ENCODE measurements around the gene SLITRK4. TPM values are rescaled to one million over a fixed set of nuclear protein-coding genes. Genes with fewer than 3 reads are reported as not detected.

Gene SLITRK4
- total RNA-seq, 4 donors from 2014 or later = 1.3 to 6.9 (median 2.4) TPM

DNA sequence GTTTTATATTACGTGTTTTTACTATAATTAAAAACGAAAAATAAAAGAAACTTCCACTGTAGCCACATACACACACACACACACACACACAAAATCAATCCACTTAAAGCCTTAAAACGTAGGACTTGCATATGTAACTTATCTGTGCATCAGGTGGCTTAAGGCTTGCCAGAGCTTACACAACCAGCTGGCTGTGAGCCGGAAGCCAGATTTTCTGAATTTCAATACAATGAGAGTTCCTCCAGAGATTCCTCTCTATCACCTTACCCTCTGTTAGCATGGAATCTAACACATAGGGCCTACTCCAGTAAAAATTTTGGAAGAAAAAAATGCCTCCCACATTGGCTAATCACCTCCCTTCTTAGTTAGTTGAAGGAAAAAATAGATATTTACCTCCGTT is 27.9 kb upstream of the SLITRK4 start:
- no peak for DNase-seq (ENCODE audit: low spot score in 2 of 2)
- Histone ChIP-seq H3K4me1 (no peaks in the 10 kb centered on the region), H3K36me3 (no peaks in the 10 kb centered on the region), H3K27me3 (no peaks in the 10 kb centered on the region), H3K9me3 (no peaks in the 10 kb centered on the region), H3K4me3 (no peak overlapping the region), H3K27ac (no peak overlapping the region)
- WGBS, 2 donors = 61 to 74% methylated on average over 5 of the region's 5 CpGs
- TF ChIP-seq, protein P1, sequence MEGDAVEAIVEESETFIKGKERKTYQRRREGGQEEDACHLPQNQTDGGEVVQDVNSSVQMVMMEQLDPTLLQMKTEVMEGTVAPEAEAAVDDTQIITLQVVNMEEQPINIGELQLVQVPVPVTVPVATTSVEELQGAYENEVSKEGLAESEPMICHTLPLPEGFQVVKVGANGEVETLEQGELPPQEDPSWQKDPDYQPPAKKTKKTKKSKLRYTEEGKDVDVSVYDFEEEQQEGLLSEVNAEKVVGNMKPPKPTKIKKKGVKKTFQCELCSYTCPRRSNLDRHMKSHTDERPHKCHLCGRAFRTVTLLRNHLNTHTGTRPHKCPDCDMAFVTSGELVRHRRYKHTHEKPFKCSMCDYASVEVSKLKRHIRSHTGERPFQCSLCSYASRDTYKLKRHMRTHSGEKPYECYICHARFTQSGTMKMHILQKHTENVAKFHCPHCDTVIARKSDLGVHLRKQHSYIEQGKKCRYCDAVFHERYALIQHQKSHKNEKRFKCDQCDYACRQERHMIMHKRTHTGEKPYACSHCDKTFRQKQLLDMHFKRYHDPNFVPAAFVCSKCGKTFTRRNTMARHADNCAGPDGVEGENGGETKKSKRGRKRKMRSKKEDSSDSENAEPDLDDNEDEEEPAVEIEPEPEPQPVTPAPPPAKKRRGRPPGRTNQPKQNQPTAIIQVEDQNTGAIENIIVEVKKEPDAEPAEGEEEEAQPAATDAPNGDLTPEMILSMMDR (IDR thresholded peaks at IDR 0.05) = no peak
- TF ChIP-seq EP300 (IDR thresholded peaks at IDR 0.05) (no peak), POLR2A (IDR thresholded peaks at IDR 0.05) (no peak)

DNA sequence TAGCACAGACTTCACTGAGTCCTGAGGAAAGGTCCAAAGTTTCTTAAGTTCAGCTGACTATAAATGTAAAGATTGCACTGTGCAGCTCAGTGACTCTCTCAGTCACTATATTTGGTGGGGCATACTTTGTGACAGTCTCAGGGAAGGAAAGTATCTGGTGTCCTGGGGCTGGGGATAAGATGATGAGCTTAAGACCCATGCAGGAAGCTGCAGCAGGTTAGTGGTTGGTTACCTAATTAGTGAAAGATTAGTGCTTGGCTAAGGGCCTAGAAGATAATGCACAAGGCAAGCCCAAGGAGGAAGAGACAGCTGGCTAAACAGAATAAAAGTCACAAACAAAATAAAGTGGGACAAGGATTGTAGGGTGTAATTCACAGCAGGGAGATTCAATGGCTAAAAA is 25.4 kb upstream of the SLITRK4 start:
- no peaks in the 10 kb centered on the region for H3K27me3 ChIP-seq
- TF ChIP-seq EP300 (IDR thresholded peaks at IDR 0.05) (no peak), POLR2A (IDR thresholded peaks at IDR 0.05) (no peak)
- TF ChIP-seq, protein P1 (IDR thresholded peaks at IDR 0.05) = no peak
- no peak overlapping the region for H3K4me3 ChIP-seq
- no peaks in the 10 kb centered on the region for H3K9me3 ChIP-seq
- H3K27ac ChIP-seq = no peak overlapping the region
- H3K4me1 ChIP-seq = no peaks in the 10 kb centered on the region
- H3K36me3 ChIP-seq = no peaks in the 10 kb centered on the region
- no peak for DNase-seq (ENCODE audit: low spot score in 2 of 2)

DNA sequence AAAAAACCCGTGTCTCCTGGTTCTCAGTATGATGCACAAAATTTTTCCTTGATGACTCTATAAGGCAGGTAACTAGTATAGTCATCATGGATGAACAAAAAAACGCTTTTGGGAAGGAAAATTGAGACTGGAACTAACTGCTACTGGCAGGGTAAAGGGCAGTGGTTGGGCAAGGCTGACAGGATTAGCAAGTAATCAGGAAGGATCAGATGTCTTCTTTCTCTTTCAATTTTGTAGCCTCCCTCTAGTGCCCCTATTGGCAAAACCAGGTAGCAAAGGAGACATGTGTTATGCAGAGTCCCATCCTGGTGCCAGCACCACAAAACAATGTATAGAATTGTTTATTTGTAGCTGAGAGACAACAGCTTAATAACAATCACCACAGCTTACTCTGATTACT is 12.8 kb upstream of the SLITRK4 start:
- no peaks in the 10 kb centered on the region for H3K27me3 ChIP-seq
- peak in 1 of 2 donors; percentile 17 for DNase-seq (ENCODE audit: low spot score in 2 of 2)
- H3K36me3 ChIP-seq = no peaks in the 10 kb centered on the region
- no peak overlapping the region for H3K4me3 ChIP-seq
- no peaks in the 10 kb centered on the region for H3K4me1 ChIP-seq
- TF ChIP-seq, protein P1 (IDR thresholded peaks at IDR 0.05) = peak in 1 of 5 experiments; percentile 10
- TF ChIP-seq POLR2A (IDR thresholded peaks at IDR 0.05) = no peak
- H3K27ac ChIP-seq = no peak overlapping the region
- H3K9me3 ChIP-seq = no peaks in the 10 kb centered on the region
- WGBS, 2 donors = 32 to 35% methylated on average over 2 of the region's 2 CpGs

DNA sequence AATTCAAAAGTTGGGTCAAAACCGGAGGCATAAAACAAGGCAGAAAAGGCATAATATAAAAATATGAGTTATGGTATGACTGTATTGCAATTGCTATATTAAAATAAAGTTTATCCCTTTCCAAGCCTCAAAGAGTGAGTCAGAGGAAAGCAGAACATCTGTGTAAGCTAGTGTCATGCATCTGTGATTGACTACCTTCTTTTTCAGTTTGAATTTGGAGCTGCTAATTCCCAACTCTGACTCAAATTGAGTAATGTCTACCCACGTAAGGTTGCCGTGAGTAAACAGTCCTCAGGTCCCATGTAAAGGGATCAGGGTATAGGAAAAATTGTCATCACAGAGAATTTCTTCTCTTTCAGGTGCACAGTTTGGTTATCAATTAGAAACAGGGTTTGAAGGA is 6.5 kb upstream of the SLITRK4 start:
- 72 to 80% methylated on average over 3 of the region's 3 CpGs for WGBS, 2 donors
- Histone ChIP-seq H3K9me3 (no peaks in the 10 kb centered on the region), H3K4me3 (no peak overlapping the region), H3K27ac (no peak overlapping the region), H3K27me3 (no peaks in the 10 kb centered on the region), H3K4me1 (no peaks in the 10 kb centered on the region), H3K36me3 (no peaks in the 10 kb centered on the region)
- DNase-seq (ENCODE audit: low spot score in 2 of 2) = no peak
- TF ChIP-seq, protein P1 (IDR thresholded peaks at IDR 0.05) = no peak

DNA sequence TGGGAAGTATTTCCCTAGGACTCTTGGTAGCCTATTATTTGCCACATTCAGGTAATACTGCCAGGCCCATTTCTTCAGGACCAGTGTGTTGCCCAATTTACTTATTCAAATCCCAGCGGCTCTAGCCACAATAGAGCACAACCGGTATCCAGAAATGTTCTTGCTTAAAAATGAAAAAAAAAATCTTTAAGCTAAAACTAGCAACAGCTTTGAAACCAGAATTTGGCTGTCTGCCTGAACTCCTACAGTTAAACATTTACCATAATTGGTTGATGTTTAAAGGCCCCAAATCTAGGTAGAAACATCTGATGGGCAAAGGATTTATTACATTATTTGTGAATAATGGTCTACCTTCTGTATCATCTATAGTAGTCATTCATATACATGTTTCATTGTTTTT is 930 bp upstream of the SLITRK4 start:
- Histone ChIP-seq H3K36me3 (no peaks in the 10 kb centered on the region), H3K9me3 (no peaks in the 10 kb centered on the region), H3K4me3 (no peak overlapping the region), H3K27me3 (peaks cover 0 to 9% of the 10 kb centered on the region in 2 donors), H3K4me1 (peaks cover 0 to 14% (median 0%) of the 10 kb centered on the region in 4 donors), H3K27ac (no peak overlapping the region)
- TF ChIP-seq, protein P1 (IDR thresholded peaks at IDR 0.05) = no peak
- no peak for TF ChIP-seq EP300 (IDR thresholded peaks at IDR 0.05)
- no peak for TF ChIP-seq POLR2A (IDR thresholded peaks at IDR 0.05)
- 41 to 53% methylated on average over 2 of the region's 2 CpGs for WGBS, 2 donors
- no peak for DNase-seq (ENCODE audit: low spot score in 2 of 2)
